IMR-90 (cell line): ENCODE measurements around the gene AGAP2. TPM values are rescaled to one million over a fixed set of nuclear protein-coding genes. Genes with fewer than 3 reads are reported as not detected.

Source experiments
- ATAC-seq: fragments of 200-7000 bp; cut with Tn5 transposase; 2 replicates; pipeline ENCODE4 v1.9.1; 2020; ENCODE audit warnings: low read depth, mild to moderate bottlenecking, moderate library complexity
- BruUV-seq: library from RNA; stranded (reverse); fragments of 400-500 nt; replicated peaks from 2 replicates; lab custom pipeline; 2021; lab: Mats Ljungman, UMichigan
- CTCF ChIA-PET: fragments of 300-600 bp; formaldehyde crosslinking; extraction: SDS; loops from one replicate; lab custom pipeline; 2021; ENCODE audit warnings: antibody characterized with exemption; lab: Yijun Ruan, JAX
- POLR2A ChIA-PET: fragments of 300-600 bp; sonication (Branson Sonifier 250); formaldehyde crosslinking; loops from one replicate; lab custom pipeline; 2022; ENCODE audit warnings: antibody characterized with exemption; ENCODE audit not compliant: unreplicated experiment; lab: Charles Lee
- DNase-seq: peaks from one replicate; pipeline ENCODE4 v3.0.0; 2013
- H2AFZ ChIP-seq: replicated peaks from 2 replicates; pipeline ENCODE3; 2013; ENCODE audit warnings: low read length, mild to moderate bottlenecking; ENCODE audit not compliant: poor library complexity
- H2AK5ac ChIP-seq: 2 replicates; pipeline ENCODE4 v1.6.1; 2013; ENCODE audit warnings: low read depth, low read length, inconsistent platforms
- H2AK9ac ChIP-seq: replicated peaks from 2 replicates; pipeline ENCODE3; 2013; ENCODE audit warnings: mild to moderate bottlenecking, low read depth, low read length, moderate library complexity; ENCODE audit not compliant: poor library complexity
- H2BK120ac ChIP-seq: 2 replicates; pipeline ENCODE4 v1.6.1; 2013; ENCODE audit warnings: low read depth, low read length, inconsistent platforms
- H2BK15ac ChIP-seq: 3 replicates; pipeline ENCODE4 v1.6.1; 2013; ENCODE audit warnings: low read depth, low read length, inconsistent platforms
- H2BK20ac ChIP-seq: 2 replicates; pipeline ENCODE4 v1.6.1; 2013; ENCODE audit warnings: low read depth, mild to moderate bottlenecking, inconsistent platforms, low read length, moderate library complexity
- H2BK5ac ChIP-seq: 2 replicates; pipeline ENCODE4 v1.6.1; 2013; ENCODE audit warnings: mild to moderate bottlenecking, low read depth, low read length, inconsistent platforms; ENCODE audit not compliant: poor library complexity, severe bottlenecking
- H3K14ac ChIP-seq: replicated peaks from 2 replicates; pipeline ENCODE4 v1.6.1; 2013; ENCODE audit warnings: low read depth, low read length, inconsistent platforms
- H3K18ac ChIP-seq: 2 replicates; pipeline ENCODE4 v1.6.1; 2013; ENCODE audit warnings: low read depth, low read length, control low read depth
- H3K23ac ChIP-seq: 2 replicates; pipeline ENCODE4 v1.6.1; 2013; ENCODE audit warnings: low read depth, low read length, inconsistent platforms
- H3K27ac ChIP-seq: 2 replicates; pipeline ENCODE4 v1.5.1; 2013; ENCODE audit warnings: mild to moderate bottlenecking, control low read depth, low read length; ENCODE audit not compliant: insufficient read depth
- H3K27me3 ChIP-seq: 2 replicates; pipeline ENCODE4 v1.6.1; 2013; ENCODE audit warnings: low read length; ENCODE audit not compliant: control insufficient read depth, insufficient read depth
- H3K36me3 ChIP-seq: 2 replicates; pipeline ENCODE4 v1.6.1; 2013; ENCODE audit warnings: low read length, mixed read lengths; ENCODE audit not compliant: control insufficient read depth, insufficient read depth
- H3K4ac ChIP-seq: 2 replicates; pipeline ENCODE4 v1.6.1; 2013; ENCODE audit warnings: low read depth, low read length, inconsistent platforms
- H3K4me1 ChIP-seq: 2 replicates; pipeline ENCODE4 v1.6.1; 2013; ENCODE audit warnings: low read length, mixed read lengths; ENCODE audit not compliant: control insufficient read depth, insufficient read depth
- H3K4me2 ChIP-seq: 2 replicates; pipeline ENCODE4 v1.6.1; 2013; ENCODE audit warnings: low read depth, mild to moderate bottlenecking, control low read depth, low read length, moderate library complexity
- H3K4me3 ChIP-seq: 2 replicates; pipeline ENCODE4 v1.5.1; 2013; ENCODE audit warnings: low read depth, mild to moderate bottlenecking, control low read depth, low read length, moderate library complexity; ENCODE audit not compliant: insufficient read depth
- H3K56ac ChIP-seq: 2 replicates; pipeline ENCODE4 v1.6.1; 2013; ENCODE audit warnings: low read length, inconsistent platforms; ENCODE audit not compliant: insufficient read depth; ENCODE audit errors: extremely low read depth
- H3K79me1 ChIP-seq, 2 experiments: 2 replicates each; pipeline ENCODE4 v1.6.1; 2013; ENCODE audit warnings: low read length in 2 of 2, inconsistent platforms in 1 of 2, low read depth in 1 of 2
- H3K9ac ChIP-seq: 2 replicates; pipeline ENCODE4 v1.6.1; 2013; ENCODE audit warnings: low read depth, low read length, control low read depth
- H3K9me1 ChIP-seq: 2 replicates; pipeline ENCODE4 v1.6.1; 2013; ENCODE audit warnings: low read length, inconsistent platforms; ENCODE audit not compliant: insufficient read depth
- H3K9me3 ChIP-seq: 2 replicates; pipeline ENCODE4 v1.6.1; 2013; ENCODE audit warnings: low read length; ENCODE audit not compliant: control insufficient read depth, insufficient read depth
- H4K20me1 ChIP-seq: 2 replicates; pipeline ENCODE4 v1.6.1; 2013; ENCODE audit warnings: low read length, inconsistent platforms; ENCODE audit not compliant: insufficient read depth
- H4K5ac ChIP-seq: 2 replicates; pipeline ENCODE4 v1.6.1; 2013; ENCODE audit warnings: mild to moderate bottlenecking, low read depth, low read length, control low read depth
- H4K8ac ChIP-seq, 2 experiments: 2 replicates each; pipeline ENCODE4 v1.6.1; 2013; ENCODE audit warnings: low read depth in 2 of 2, low read length in 2 of 2, control low read depth in 1 of 2, inconsistent platforms in 1 of 2
- H4K91ac ChIP-seq: 2 replicates; pipeline ENCODE4 v1.6.1; 2013; ENCODE audit warnings: low read depth, low read length, inconsistent platforms; ENCODE audit not compliant: insufficient read depth
- ELK1 ChIP-seq: fragments of 150-350 bp; IDR thresholded peaks from 2 replicates; pipeline ENCODE4 v1.6.1; 2016; ENCODE audit warnings: low read depth, mild to moderate bottlenecking, low read length, moderate library complexity, borderline replicate concordance
- MXI1 ChIP-seq: IDR thresholded peaks from 2 replicates; pipeline ENCODE4 v1.6.1; 2012; ENCODE audit warnings: low read depth, mild to moderate bottlenecking, low read length, moderate library complexity, borderline replicate concordance
- POLR2A ChIP-seq: IDR thresholded peaks from 2 replicates; pipeline ENCODE4 v1.6.1; 2012; ENCODE audit warnings: mild to moderate bottlenecking, low read depth, low read length
- RFX5 ChIP-seq: IDR thresholded peaks from 2 replicates; pipeline ENCODE4 v1.8.0; 2012; ENCODE audit warnings: low read depth, mild to moderate bottlenecking, low read length, moderate library complexity
- WGBS, 2 experiments: methylation state at CpG; one replicate each; pipeline versions ENCODE4 v1.1.5 to v1.1.7; 2013; ENCODE audit warnings: missing lambda C conversion rate in 2 of 2; ENCODE audit not compliant: insufficient read length in 1 of 2; ENCODE audit errors: extremely low coverage in 2 of 2; 5-methylcytosine and 5-hydroxymethylcytosine counted together
- dilution Hi-C: fragments of 300-500 bp; cut with HindIII; formaldehyde crosslinking; loops from one replicate; pipeline ENCODE4 v1.14.3; 2018; ENCODE audit warnings: low sequenced_read_pairs; ENCODE audit not compliant: unreplicated experiment
- in situ Hi-C: fragments of 300-500 bp; cut with MboI; formaldehyde crosslinking; loops from 3 replicates; pipeline ENCODE4 v1.14.3; 2019; ENCODE audit warnings: low sequenced_read_pairs, inconsistent platforms, mixed read lengths
- intact Hi-C: fragments of 100-400 bp; cut with micrococcal nuclease; formaldehyde crosslinking; loops from 2 replicates; pipeline ENCODE4 v1.10.0; 2022
- polyA plus RNA-seq, 3 experiments: library from polyadenylated mRNA; depleted of rRNA; stranded (reverse); fragments of >200 nt; gene quantifications; 2 replicates each; pipeline ENCODE4 v1.2.3, GENCODE V29; 2012; ENCODE audit warnings: low replicate concordance in 1 of 3
- total RNA-seq: library from RNA; depleted of rRNA; stranded (reverse); fragments of >200 nt; gene quantifications from 2 replicates; pipeline ENCODE4 v1.2.3, GENCODE V29; 2012

The AGAP2 gene
- total and polyA plus RNA-seq, 2 of the 4 experiments (the other 2 are of a cell fraction), result 0.03 to 0.18 TPM

- no peak overlapping the region for H2BK120ac ChIP-seq
- 0 out of 2 replicates have a peak, but pooled peaks cover 3% of the 10 kb centered on the region for H3K4me1 ChIP-seq
- no peak overlapping the region for H2BK15ac ChIP-seq
- H3K9me1 ChIP-seq, result no peaks in the 10 kb centered on the region
- ChIA-PET POLR2A (interaction anchor here (1.2 kb wide), 1 partner anchor 8 kb away, joined by 3 read pairs; no protein-coding TSS in a partner anchor), CTCF (no interaction called here)
- no peak overlapping the region for H3K9ac ChIP-seq
- H2AFZ ChIP-seq, result no peak overlapping the region
- H4K20me1 ChIP-seq, result 0 out of 2 replicates have a peak, but pooled peaks cover 10% of the 10 kb centered on the region
- no peaks in the 10 kb centered on the region for H3K79me1 ChIP-seq
- no peak overlapping the region for H3K56ac ChIP-seq
- no peak overlapping the region for H4K91ac ChIP-seq
- in situ Hi-C loops (loop anchor here (10.0 kb wide), 1 partner anchor 150 kb away; no protein-coding TSS in a partner anchor), dilution Hi-C loops (no loop called here), intact Hi-C loops (no loop called here)
- peaks cover 2% of the 10 kb centered on the region; the same call in 1 of the 2 replicates for H3K9me3 ChIP-seq
- no peak overlapping the region for H2BK20ac ChIP-seq
- no peak overlapping the region for H3K27ac ChIP-seq
- no TSS peak for BruUV-seq
- H2AK5ac ChIP-seq, result no peak overlapping the region
- H3K18ac ChIP-seq, result no peak overlapping the region
- peak overlapping the region; percentile 55 for H2AK9ac ChIP-seq
- DNase-seq (no peak), ATAC-seq (no peak)
- no peak overlapping the region for H3K14ac ChIP-seq
- no peak overlapping the region for H3K4ac ChIP-seq
- H4K5ac ChIP-seq, result no peak overlapping the region
- H3K36me3 ChIP-seq, result no peaks in the 10 kb centered on the region
- no peak overlapping the region for H3K4me2 ChIP-seq
- H3K27me3 ChIP-seq, result peaks cover 82% of the 10 kb centered on the region
- H4K8ac ChIP-seq, result no peak overlapping the region
- no peak overlapping the region for H2BK5ac ChIP-seq
- peak overlapping the region; percentile 71; the same call in 1 of the 2 replicates for H3K23ac ChIP-seq
- H3K4me3 ChIP-seq, result no peak overlapping the region
- no peak for TF ChIP-seq MXI1
- TF ChIP-seq POLR2A, result no peak
- TF ChIP-seq RFX5, result no peak
- TF ChIP-seq ELK1, result no peak
- no CpG with 5 or more reads among the region's 4 CpGs for WGBS, 2 experiments
Observed at GRCh38 chr12:57734591-57734990, 4.0 kb downstream of the AGAP2 start.
